ENCODE measurements around the gene PKMYT1. TPM values are rescaled to one million over a fixed set of nuclear protein-coding genes. Genes with fewer than 3 reads are reported as not detected.
A peak's percentile ranks its signal among the peaks of the same experiment; 100 is the strongest.

Gene PKMYT1
- total and polyA plus RNA-seq, 8 donors = 0.28 to 4.8 (median 1.5) TPM

- ATAC-seq (no peak), FAIRE-seq (no peak), DNase-seq (no peak)
- Histone ChIP-seq H3K27ac (no peak overlapping the region), H3K9me3 (no peaks in the 10 kb centered on the region), H3K27me3 (no peaks in the 10 kb centered on the region), H3K36me3 (peaks cover 0 to 28% (median 14%) of the 10 kb centered on the region in 3 donors), H3K4me3 (no peak overlapping the region), H3K4me1 (no peaks in the 10 kb centered on the region)
- no peak for TF ChIP-seq CTCF (IDR thresholded peaks at IDR 0.05)
- intact Hi-C loops (cut with DNase I) = no loop called here
- WGBS, 2 donors = 67 to 83% methylated on average over 4 of the region's 4 CpGs
These were observed 38.2 kb downstream of the PKMYT1 start for GRCh38 chr16:2942045-2942444.

- no peak for FAIRE-seq
- H3K27me3 ChIP-seq = no peaks in the 10 kb centered on the region
- 65 to 68% methylated on average over 2 of the region's 2 CpGs for whole genome bisulfite sequencing, 2 donors
- no peak overlapping the region for H3K4me3 ChIP-seq
- intact Hi-C loops (cut with DNase I) = no loop called here
- TF ChIP-seq CTCF (IDR thresholded peaks at IDR 0.05) = no peak
- no peaks in the 10 kb centered on the region for H3K9me3 ChIP-seq
- no peak for ATAC-seq
- H3K36me3 ChIP-seq = peaks cover 0 to 28% (median 17%) of the 10 kb centered on the region in 3 donors
- no peak overlapping the region for H3K27ac ChIP-seq
- no peaks in the 10 kb centered on the region for H3K4me1 ChIP-seq
- DNase-seq = no peak
These were observed 40.3 kb downstream of the PKMYT1 start for GRCh38 chr16:2939968-2940367.

GRCh38 chr16:2938206-2938605 is 42.0 kb downstream of the PKMYT1 start:
- Histone ChIP-seq H3K27ac (no peak overlapping the region), H3K36me3 (peaks cover 0 to 39% (median 17%) of the 10 kb centered on the region in 3 donors), H3K4me1 (no peaks in the 10 kb centered on the region), H3K4me3 (no peak overlapping the region), H3K9me3 (no peaks in the 10 kb centered on the region), H3K27me3 (no peaks in the 10 kb centered on the region)
- 94% methylated on average over 12 of the region's 12 CpGs for WGBS, 2 donors
- no peak for TF ChIP-seq CTCF (IDR thresholded peaks at IDR 0.05)
- peak in 1 of 6 donors; percentile 68 for DNase-seq
- intact Hi-C loops (cut with DNase I) = no loop called here
- no peak for FAIRE-seq
- no peak for ATAC-seq

GRCh38 chr16:2937170-2937569 is 43.1 kb downstream of the PKMYT1 start:
- no peaks in the 10 kb centered on the region for H3K9me3 ChIP-seq
- peak in 1 of 6 donors; percentile 82 for DNase-seq
- intact Hi-C loops (cut with DNase I) = no loop called here
- ATAC-seq = no peak
- no peak overlapping the region for H3K4me3 ChIP-seq
- no peaks in the 10 kb centered on the region for H3K4me1 ChIP-seq
- no peak for FAIRE-seq
- TF ChIP-seq CTCF (IDR thresholded peaks at IDR 0.05) = no peak
- H3K27me3 ChIP-seq = no peaks in the 10 kb centered on the region
- H3K27ac ChIP-seq = no peak overlapping the region
- 94 to 95% methylated on average over 20 to 24 of the region's 24 CpGs for WGBS, 2 donors
- H3K36me3 ChIP-seq = peaks cover 0 to 39% (median 17%) of the 10 kb centered on the region in 3 donors

GRCh38 chr16:2936436-2937011 is 43.7 kb downstream of the PKMYT1 start:
- no peak for ATAC-seq
- Histone ChIP-seq H3K4me3 (no peak overlapping the region), H3K36me3 (peaks cover 0 to 39% (median 17%) of the 10 kb centered on the region in 3 donors), H3K9me3 (no peaks in the 10 kb centered on the region), H3K4me1 (no peaks in the 10 kb centered on the region), H3K27ac (no peak overlapping the region), H3K27me3 (no peaks in the 10 kb centered on the region)
- WGBS, 2 donors = 89% methylated on average over 22 of the region's 22 CpGs
- peak in 1 of 6 donors; percentile 71 for DNase-seq
- FAIRE-seq = no peak
- TF ChIP-seq CTCF (IDR thresholded peaks at IDR 0.05) = no peak
- intact Hi-C loops (cut with DNase I) = no loop called here

Measured in pancreas (tissue), 10 donors.